Measurements from ENCODE around the gene ARHGDIG.
"Not testable (repeated sequence)": the region's sequence is repeated elsewhere in the genome, so short reads cannot be mapped to it uniquely, and the experiment has no call there.

Gene ARHGDIG

GRCh38 chr16:258091-258490, 22.3 kb upstream of the ARHGDIG start:
- H3K36me3 Mint-ChIP-seq (ENCODE audit: low read depth), result peaks cover 97% of the 10 kb centered on the region
- H3K9me3 Mint-ChIP-seq; intact Hi-C loops (cut with micrococcal nuclease); H3K4me1 Mint-ChIP-seq (ENCODE audit: low read depth); H3K4me3 Mint-ChIP-seq; H3K27me3 Mint-ChIP-seq; H3K27ac Mint-ChIP-seq: not testable (repeated sequence)

- no peaks in the 10 kb centered on the region for H3K9me3 Mint-ChIP-seq
- H3K4me3 Mint-ChIP-seq, result no peak overlapping the region
- no peak overlapping the region for H3K27ac Mint-ChIP-seq
- H3K4me1 Mint-ChIP-seq (ENCODE audit: low read depth), result no peaks in the 10 kb centered on the region
- H3K36me3 Mint-ChIP-seq (ENCODE audit: low read depth), result peaks cover 100% of the 10 kb centered on the region
- no peaks in the 10 kb centered on the region for H3K27me3 Mint-ChIP-seq
- intact Hi-C loops (cut with micrococcal nuclease), result no loop called here
Measured at GRCh38 chr16:259226-259625, 21.2 kb upstream of the ARHGDIG start.

- Mint-ChIP-seq H3K4me1 (ENCODE audit: low read depth) (no peaks in the 10 kb centered on the region), H3K27ac (no peak overlapping the region), H3K9me3 (no peaks in the 10 kb centered on the region), H3K27me3 (no peaks in the 10 kb centered on the region), H3K36me3 (ENCODE audit: low read depth) (peaks cover 100% of the 10 kb centered on the region), H3K4me3 (no peak overlapping the region)
- intact Hi-C loops (cut with micrococcal nuclease), result no loop called here
Measured at GRCh38 chr16:259814-260253, 20.6 kb upstream of the ARHGDIG start.

- H3K4me3 Mint-ChIP-seq, result no peak overlapping the region
- H3K27me3 Mint-ChIP-seq, result no peaks in the 10 kb centered on the region
- peaks cover 100% of the 10 kb centered on the region for H3K36me3 Mint-ChIP-seq (ENCODE audit: low read depth)
- intact Hi-C loops (cut with micrococcal nuclease), result no loop called here
- no peaks in the 10 kb centered on the region for H3K9me3 Mint-ChIP-seq
- H3K27ac Mint-ChIP-seq, result no peak overlapping the region
- H3K4me1 Mint-ChIP-seq (ENCODE audit: low read depth), result no peaks in the 10 kb centered on the region
Measured at GRCh38 chr16:260326-260725, 20.1 kb upstream of the ARHGDIG start.

- H3K4me1 Mint-ChIP-seq (ENCODE audit: low read depth), result no peaks in the 10 kb centered on the region
- intact Hi-C loops (cut with micrococcal nuclease), result no loop called here
- H3K27me3 Mint-ChIP-seq, result no peaks in the 10 kb centered on the region
- no peaks in the 10 kb centered on the region for H3K9me3 Mint-ChIP-seq
- peaks cover 100% of the 10 kb centered on the region for H3K36me3 Mint-ChIP-seq (ENCODE audit: low read depth)
- no peak overlapping the region for H3K4me3 Mint-ChIP-seq
- no peak overlapping the region for H3K27ac Mint-ChIP-seq
Measured at GRCh38 chr16:261031-261691, 19.2 kb upstream of the ARHGDIG start.

- Mint-ChIP-seq H3K9me3 (no peaks in the 10 kb centered on the region), H3K27ac (no peak overlapping the region), H3K36me3 (ENCODE audit: low read depth) (peaks cover 90% of the 10 kb centered on the region), H3K27me3 (no peaks in the 10 kb centered on the region), H3K4me3 (no peak overlapping the region), H3K4me1 (ENCODE audit: low read depth) (no peaks in the 10 kb centered on the region)
- intact Hi-C loops (cut with micrococcal nuclease), result no loop called here
Measured at GRCh38 chr16:262121-262745, 18.2 kb upstream of the ARHGDIG start.

GRCh38 chr16:263182-263774, 17.1 kb upstream of the ARHGDIG start:
- intact Hi-C loops (cut with micrococcal nuclease), result no loop called here
- Mint-ChIP-seq H3K27ac (no peak overlapping the region), H3K4me3 (no peak overlapping the region), H3K36me3 (ENCODE audit: low read depth) (peaks cover 80% of the 10 kb centered on the region), H3K4me1 (ENCODE audit: low read depth) (no peaks in the 10 kb centered on the region), H3K9me3 (no peaks in the 10 kb centered on the region), H3K27me3 (no peaks in the 10 kb centered on the region)

GRCh38 chr16:263944-264343, 16.4 kb upstream of the ARHGDIG start:
- no peak overlapping the region for H3K4me3 Mint-ChIP-seq
- no peaks in the 10 kb centered on the region for H3K4me1 Mint-ChIP-seq (ENCODE audit: low read depth)
- H3K27me3 Mint-ChIP-seq, result no peaks in the 10 kb centered on the region
- no peak overlapping the region for H3K27ac Mint-ChIP-seq
- peaks cover 73% of the 10 kb centered on the region for H3K36me3 Mint-ChIP-seq (ENCODE audit: low read depth)
- intact Hi-C loops (cut with micrococcal nuclease), result no loop called here
- no peaks in the 10 kb centered on the region for H3K9me3 Mint-ChIP-seq

GRCh38 chr16:264440-264951, 15.9 kb upstream of the ARHGDIG start:
- Mint-ChIP-seq H3K36me3 (ENCODE audit: low read depth) (peaks cover 67% of the 10 kb centered on the region), H3K4me3 (no peak overlapping the region), H3K9me3 (no peaks in the 10 kb centered on the region), H3K27me3 (no peaks in the 10 kb centered on the region), H3K4me1 (ENCODE audit: low read depth) (no peaks in the 10 kb centered on the region), H3K27ac (no peak overlapping the region)
- intact Hi-C loops (cut with micrococcal nuclease), result no loop called here

- Mint-ChIP-seq H3K27ac (no peak overlapping the region), H3K36me3 (ENCODE audit: low read depth) (peaks cover 62% of the 10 kb centered on the region), H3K27me3 (no peaks in the 10 kb centered on the region), H3K4me3 (no peak overlapping the region), H3K4me1 (ENCODE audit: low read depth) (no peaks in the 10 kb centered on the region), H3K9me3 (no peaks in the 10 kb centered on the region)
- intact Hi-C loops (cut with micrococcal nuclease), result no loop called here
Measured at GRCh38 chr16:265002-265529, 15.3 kb upstream of the ARHGDIG start.

- Mint-ChIP-seq H3K27me3 (no peaks in the 10 kb centered on the region), H3K27ac (no peak overlapping the region), H3K9me3 (no peaks in the 10 kb centered on the region), H3K4me3 (no peak overlapping the region), H3K4me1 (ENCODE audit: low read depth) (no peaks in the 10 kb centered on the region), H3K36me3 (ENCODE audit: low read depth) (peaks cover 55% of the 10 kb centered on the region)
- intact Hi-C loops (cut with micrococcal nuclease), result no loop called here
Measured at GRCh38 chr16:265711-266110, 14.7 kb upstream of the ARHGDIG start.

- no peak overlapping the region for H3K4me3 Mint-ChIP-seq
- H3K4me1 Mint-ChIP-seq (ENCODE audit: low read depth), result no peaks in the 10 kb centered on the region
- H3K27me3 Mint-ChIP-seq, result no peaks in the 10 kb centered on the region
- intact Hi-C loops (cut with micrococcal nuclease), result no loop called here
- H3K9me3 Mint-ChIP-seq, result no peaks in the 10 kb centered on the region
- no peak overlapping the region for H3K27ac Mint-ChIP-seq
- peaks cover 47% of the 10 kb centered on the region for H3K36me3 Mint-ChIP-seq (ENCODE audit: low read depth)
Measured at GRCh38 chr16:266258-267164, 13.9 kb upstream of the ARHGDIG start.

GRCh38 chr16:267562-267961, 12.8 kb upstream of the ARHGDIG start:
- H3K4me3 Mint-ChIP-seq; H3K9me3 Mint-ChIP-seq; H3K27ac Mint-ChIP-seq; H3K27me3 Mint-ChIP-seq; H3K4me1 Mint-ChIP-seq (ENCODE audit: low read depth); intact Hi-C loops (cut with micrococcal nuclease): not testable (repeated sequence)
- peaks cover 37% of the 10 kb centered on the region for H3K36me3 Mint-ChIP-seq (ENCODE audit: low read depth)
